ENCODE measurements around the gene TMTC2. TPM values are rescaled to one million over a fixed set of nuclear protein-coding genes. Genes with fewer than 3 reads are reported as not detected.
A peak's percentile ranks its signal among the peaks of the same experiment; 100 is the strongest.

The TMTC2 gene
- total RNA-seq, 1 donor from 2014 or later, result 25.5 TPM

DNA sequence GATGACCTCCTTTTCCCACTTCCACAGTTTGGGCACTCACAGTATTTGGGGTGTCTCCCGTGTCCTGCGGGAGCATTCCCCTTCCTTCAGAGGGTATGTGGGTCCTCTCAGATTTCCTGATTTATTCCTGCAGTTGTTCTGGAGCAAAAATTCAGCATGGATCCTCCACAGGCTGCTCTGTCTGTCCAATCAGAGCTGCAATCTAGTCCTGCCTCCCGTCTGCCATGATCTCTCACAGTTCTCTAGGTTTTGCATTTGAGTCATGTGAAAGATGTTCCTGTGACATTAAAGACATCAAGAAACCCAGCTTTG lies 435.9 kb downstream of the TMTC2 start:
- H4K20me1 ChIP-seq (ENCODE audit: low read depth), result no peaks in the 10 kb centered on the region
- H3F3A ChIP-seq (ENCODE audit: low read depth), result no peaks in the 10 kb centered on the region
- Mint-ChIP-seq H3K4me1 (peaks cover 10% of the 10 kb centered on the region), H3K27me3 (ENCODE audit: insufficient read depth, low read depth) (no peaks in the 10 kb centered on the region), H3K9me3 (peaks cover 19% of the 10 kb centered on the region), H3K36me3 (peaks cover 4% of the 10 kb centered on the region), H3K27ac (peak overlapping the region; percentile 67), H3K4me3 (no peak overlapping the region)
- no peak overlapping the region for H3K4me3 ChIP-seq
- TF ChIP-seq, protein P1, sequence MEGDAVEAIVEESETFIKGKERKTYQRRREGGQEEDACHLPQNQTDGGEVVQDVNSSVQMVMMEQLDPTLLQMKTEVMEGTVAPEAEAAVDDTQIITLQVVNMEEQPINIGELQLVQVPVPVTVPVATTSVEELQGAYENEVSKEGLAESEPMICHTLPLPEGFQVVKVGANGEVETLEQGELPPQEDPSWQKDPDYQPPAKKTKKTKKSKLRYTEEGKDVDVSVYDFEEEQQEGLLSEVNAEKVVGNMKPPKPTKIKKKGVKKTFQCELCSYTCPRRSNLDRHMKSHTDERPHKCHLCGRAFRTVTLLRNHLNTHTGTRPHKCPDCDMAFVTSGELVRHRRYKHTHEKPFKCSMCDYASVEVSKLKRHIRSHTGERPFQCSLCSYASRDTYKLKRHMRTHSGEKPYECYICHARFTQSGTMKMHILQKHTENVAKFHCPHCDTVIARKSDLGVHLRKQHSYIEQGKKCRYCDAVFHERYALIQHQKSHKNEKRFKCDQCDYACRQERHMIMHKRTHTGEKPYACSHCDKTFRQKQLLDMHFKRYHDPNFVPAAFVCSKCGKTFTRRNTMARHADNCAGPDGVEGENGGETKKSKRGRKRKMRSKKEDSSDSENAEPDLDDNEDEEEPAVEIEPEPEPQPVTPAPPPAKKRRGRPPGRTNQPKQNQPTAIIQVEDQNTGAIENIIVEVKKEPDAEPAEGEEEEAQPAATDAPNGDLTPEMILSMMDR (IDR thresholded peaks at IDR 0.05), result no peak
- TF ChIP-seq EZH2phosphoT487 (IDR thresholded peaks at IDR 0.05), result no peak
- no peak for TF ChIP-seq EZH2 (IDR thresholded peaks at IDR 0.05)
- H3K4me1 ChIP-seq, result peaks cover 8% of the 10 kb centered on the region
- no peak overlapping the region for H3K4me2 ChIP-seq
- peaks cover 7% of the 10 kb centered on the region for H3K9me3 ChIP-seq (ENCODE audit: low read depth)
- no peak overlapping the region for H3K9ac ChIP-seq
- H3K27me3 ChIP-seq, result no peaks in the 10 kb centered on the region
- no peak for DNase-seq (ENCODE audit: low spot score)
- no peaks in the 10 kb centered on the region for H3K79me2 ChIP-seq (ENCODE audit: low read depth)
- H2AFZ ChIP-seq (replicated peaks), result no peak overlapping the region
- H3K36me3 ChIP-seq, result no peaks in the 10 kb centered on the region
- no peak overlapping the region for H3K27ac ChIP-seq

DNA sequence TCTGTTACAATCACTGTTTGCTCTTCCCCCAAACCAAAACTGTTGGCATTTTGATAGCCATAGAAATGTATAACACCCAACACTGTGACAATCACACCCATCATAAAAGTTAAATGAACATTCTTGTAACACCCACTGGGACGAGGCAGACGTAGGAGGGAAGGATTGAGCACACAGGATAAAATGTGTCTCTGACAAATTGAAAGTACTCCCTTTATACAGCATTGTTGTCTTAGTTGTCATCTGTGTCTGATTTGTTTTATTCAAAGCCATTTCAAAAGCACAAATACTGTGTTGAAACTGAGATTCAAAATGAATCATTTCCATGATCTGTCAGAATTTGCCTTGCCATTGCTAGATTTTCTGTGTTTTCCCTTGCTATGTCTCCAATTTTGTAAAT lies 436.3 kb downstream of the TMTC2 start:
- no peak overlapping the region for H3K9ac ChIP-seq
- H3K4me2 ChIP-seq, result no peak overlapping the region
- no peak overlapping the region for H3K4me3 ChIP-seq
- peaks cover 6% of the 10 kb centered on the region for H3K9me3 ChIP-seq (ENCODE audit: low read depth)
- H3K4me1 ChIP-seq, result peaks cover 12% of the 10 kb centered on the region
- no peak for DNase-seq (ENCODE audit: low spot score)
- Mint-ChIP-seq H3K4me3 (no peak overlapping the region), H3K4me1 (peaks cover 10% of the 10 kb centered on the region), H3K27me3 (ENCODE audit: insufficient read depth, low read depth) (no peaks in the 10 kb centered on the region), H3K9me3 (peaks cover 18% of the 10 kb centered on the region), H3K36me3 (peaks cover 3% of the 10 kb centered on the region), H3K27ac (no peak overlapping the region)
- H3F3A ChIP-seq (ENCODE audit: low read depth), result no peaks in the 10 kb centered on the region
- no peaks in the 10 kb centered on the region for H3K36me3 ChIP-seq
- no peaks in the 10 kb centered on the region for H3K79me2 ChIP-seq (ENCODE audit: low read depth)
- H3K27me3 ChIP-seq, result no peaks in the 10 kb centered on the region
- H4K20me1 ChIP-seq (ENCODE audit: low read depth), result no peaks in the 10 kb centered on the region
- H2AFZ ChIP-seq (replicated peaks), result no peak overlapping the region
- no peak overlapping the region for H3K27ac ChIP-seq
- TF ChIP-seq EZH2phosphoT487 (IDR thresholded peaks at IDR 0.05) (no peak), EZH2 (IDR thresholded peaks at IDR 0.05) (no peak)
- TF ChIP-seq, protein P1 (IDR thresholded peaks at IDR 0.05), result no peak

DNA sequence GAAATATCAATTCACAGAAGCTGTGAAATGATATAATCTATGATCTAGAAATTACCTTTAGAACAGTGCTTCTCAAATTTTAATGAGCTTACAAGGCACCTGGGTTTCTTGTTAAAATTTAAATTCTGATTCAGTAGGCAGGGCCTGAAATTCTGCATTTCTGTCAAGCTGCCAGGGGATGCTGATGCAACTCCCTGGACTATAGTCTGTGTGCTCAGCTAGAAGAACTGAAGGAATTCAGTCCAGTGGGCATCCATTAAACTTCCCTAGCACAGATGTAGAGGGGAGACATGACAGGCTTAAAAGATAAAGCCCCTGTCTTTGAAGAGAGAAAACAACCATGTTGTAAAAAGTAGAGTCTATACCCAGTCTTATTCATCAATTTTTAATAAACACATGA lies 441.8 kb downstream of the TMTC2 start:
- no peaks in the 10 kb centered on the region for H3K27me3 Mint-ChIP-seq (ENCODE audit: insufficient read depth, low read depth)
- Histone ChIP-seq H3K9ac (no peak overlapping the region), H3K4me1 (peaks cover 13% of the 10 kb centered on the region), H3K36me3 (no peaks in the 10 kb centered on the region), H3F3A (ENCODE audit: low read depth) (no peaks in the 10 kb centered on the region), H3K4me2 (no peak overlapping the region), H3K27ac (no peak overlapping the region), H3K4me3 (no peak overlapping the region), H3K79me2 (ENCODE audit: low read depth) (no peaks in the 10 kb centered on the region), H2AFZ (replicated peaks) (no peak overlapping the region), H3K27me3 (no peaks in the 10 kb centered on the region), H3K9me3 (ENCODE audit: low read depth) (no peaks in the 10 kb centered on the region), H4K20me1 (ENCODE audit: low read depth) (no peaks in the 10 kb centered on the region)
- no peak overlapping the region for H3K27ac Mint-ChIP-seq
- H3K36me3 Mint-ChIP-seq, result peaks cover 11% of the 10 kb centered on the region
- H3K9me3 Mint-ChIP-seq, result no peaks in the 10 kb centered on the region
- no peak for TF ChIP-seq EZH2 (IDR thresholded peaks at IDR 0.05)
- no peak for TF ChIP-seq EZH2phosphoT487 (IDR thresholded peaks at IDR 0.05)
- TF ChIP-seq, protein P1 (IDR thresholded peaks at IDR 0.05), result no peak
- H3K4me3 Mint-ChIP-seq, result no peak overlapping the region
- no peak for DNase-seq (ENCODE audit: low spot score)
- H3K4me1 Mint-ChIP-seq, result no peaks in the 10 kb centered on the region

DNA sequence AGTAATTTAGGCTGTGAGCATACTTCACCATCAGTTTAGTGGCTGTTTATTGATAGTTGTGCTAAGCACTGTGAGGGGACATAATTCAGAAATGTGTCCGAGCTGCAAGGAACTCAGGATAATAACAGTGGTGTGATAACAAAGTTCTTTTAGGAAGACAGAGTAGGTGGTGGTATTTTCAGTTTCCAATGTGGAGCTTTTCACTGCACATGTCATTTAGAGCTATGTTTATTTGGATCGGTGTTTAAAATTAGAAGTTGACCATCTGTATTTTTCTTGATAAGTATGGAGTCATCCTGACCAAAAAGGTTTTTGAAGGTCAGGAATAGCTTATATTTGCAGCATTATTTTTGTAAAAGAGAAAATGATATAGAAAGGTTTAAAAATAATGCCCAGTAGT lies 443.5 kb downstream of the TMTC2 start:
- TF ChIP-seq EZH2 (IDR thresholded peaks at IDR 0.05) (no peak), EZH2phosphoT487 (IDR thresholded peaks at IDR 0.05) (no peak)
- TF ChIP-seq, protein P1 (IDR thresholded peaks at IDR 0.05), result no peak
- Mint-ChIP-seq H3K4me1 (no peaks in the 10 kb centered on the region), H3K27ac (no peak overlapping the region), H3K4me3 (no peak overlapping the region), H3K36me3 (peaks cover 13% of the 10 kb centered on the region), H3K9me3 (no peaks in the 10 kb centered on the region), H3K27me3 (ENCODE audit: insufficient read depth, low read depth) (no peaks in the 10 kb centered on the region)
- no peaks in the 10 kb centered on the region for H3K27me3 ChIP-seq
- H3K4me1 ChIP-seq, result peaks cover 16% of the 10 kb centered on the region
- no peak for DNase-seq (ENCODE audit: low spot score)
- no peaks in the 10 kb centered on the region for H4K20me1 ChIP-seq (ENCODE audit: low read depth)
- H3K9ac ChIP-seq, result no peak overlapping the region
- no peaks in the 10 kb centered on the region for H3K79me2 ChIP-seq (ENCODE audit: low read depth)
- no peaks in the 10 kb centered on the region for H3F3A ChIP-seq (ENCODE audit: low read depth)
- H3K4me2 ChIP-seq, result no peak overlapping the region
- no peak overlapping the region for H3K27ac ChIP-seq
- no peak overlapping the region for H2AFZ ChIP-seq (replicated peaks)
- no peak overlapping the region for H3K4me3 ChIP-seq
- H3K9me3 ChIP-seq (ENCODE audit: low read depth), result no peaks in the 10 kb centered on the region
- H3K36me3 ChIP-seq, result no peaks in the 10 kb centered on the region
